NCI-H1105 (cell line): ENCODE data around the gene CCDC82.

Experiments used
- DNase-seq: peaks from one replicate; lab custom pipeline; 2025; lab: John Stamatoyannopoulos, UW

Gene CCDC82

GRCh38 chr11:96306933-96307775 lies 82.6 kb downstream of the CCDC82 start:
- peak; percentile 84 for DNase-seq

- no peak for DNase-seq
Observed at GRCh38 chr11:96306600-96306932, 83.1 kb downstream of the CCDC82 start.

GRCh38 chr11:96306071-96306470 lies 83.6 kb downstream of the CCDC82 start:
- no peak for DNase-seq

GRCh38 chr11:96303980-96304379 lies 85.7 kb downstream of the CCDC82 start:
- DNase-seq: no peak

GRCh38 chr11:96303064-96303463 lies 86.6 kb downstream of the CCDC82 start:
- no peak for DNase-seq
